Activated T-cell treated with anti-CD3 and anti-CD28 coated beads, Interleukin-2, amount 50 U/mL, for 72 hours (primary cell): ENCODE results near the gene USP28. TPM values are rescaled to one million over a fixed set of nuclear protein-coding genes. Genes with fewer than 3 reads are reported as not detected.
A peak's percentile ranks its signal among the peaks of the same experiment; 100 is the strongest.
"Not testable (repeated sequence)": the region's sequence is repeated elsewhere in the genome, so short reads cannot be mapped to it uniquely, and the experiment has no call there.

Experiments
- ATAC-seq, 2 donors: fragments of 150-1000 bp; cut with Tn5 transposase; replicated peaks in 1 of 2; 2 replicates each; pipeline ENCODE4 v1.10.0; 2021; ENCODE audit warnings: moderate library complexity in 2 of 2, mild to moderate bottlenecking in 1 of 2
- DNase-seq, 2 donors: peaks; one replicate each; pipeline ENCODE4 v3.0.0; 2021 to 2022; ENCODE audit warnings: mixed read lengths in 1 of 2
- H3K27ac Mint-ChIP-seq: one replicate; pipeline ENCODE4 v1.8.0; 2022; ENCODE audit warnings: mild to moderate bottlenecking, moderate library complexity, mixed read lengths
- H3K27me3 Mint-ChIP-seq: one replicate; pipeline ENCODE4 v1.8.0; 2022; ENCODE audit warnings: low read depth, mixed read lengths
- H3K36me3 Mint-ChIP-seq, 2 donors: one replicate each; pipeline ENCODE4 v1.8.0; 2022; ENCODE audit warnings: mixed read lengths in 2 of 2, mild to moderate bottlenecking in 1 of 2; ENCODE audit not compliant: insufficient read depth in 2 of 2
- H3K4me1 Mint-ChIP-seq: one replicate; pipeline ENCODE4 v1.8.0; 2022; ENCODE audit warnings: low read depth, mixed read lengths
- H3K4me3 Mint-ChIP-seq, 2 donors: one replicate each; pipeline ENCODE4 v1.8.0; 2022; ENCODE audit warnings: mild to moderate bottlenecking in 2 of 2, mixed read lengths in 2 of 2, moderate library complexity in 2 of 2
- H3K9me3 Mint-ChIP-seq, 2 donors: one replicate each; pipeline ENCODE4 v1.8.0; 2022; ENCODE audit warnings: mixed read lengths in 2 of 2
- total RNA-seq, 2 donors: library from RNA; stranded (reverse); gene quantifications; one replicate each; pipeline ENCODE4 v1.2.3, GENCODE V29; 2022

USP28 gene
- total RNA-seq, 2 donors from 2014 or later: 42.6 to 43.5 TPM

DNA sequence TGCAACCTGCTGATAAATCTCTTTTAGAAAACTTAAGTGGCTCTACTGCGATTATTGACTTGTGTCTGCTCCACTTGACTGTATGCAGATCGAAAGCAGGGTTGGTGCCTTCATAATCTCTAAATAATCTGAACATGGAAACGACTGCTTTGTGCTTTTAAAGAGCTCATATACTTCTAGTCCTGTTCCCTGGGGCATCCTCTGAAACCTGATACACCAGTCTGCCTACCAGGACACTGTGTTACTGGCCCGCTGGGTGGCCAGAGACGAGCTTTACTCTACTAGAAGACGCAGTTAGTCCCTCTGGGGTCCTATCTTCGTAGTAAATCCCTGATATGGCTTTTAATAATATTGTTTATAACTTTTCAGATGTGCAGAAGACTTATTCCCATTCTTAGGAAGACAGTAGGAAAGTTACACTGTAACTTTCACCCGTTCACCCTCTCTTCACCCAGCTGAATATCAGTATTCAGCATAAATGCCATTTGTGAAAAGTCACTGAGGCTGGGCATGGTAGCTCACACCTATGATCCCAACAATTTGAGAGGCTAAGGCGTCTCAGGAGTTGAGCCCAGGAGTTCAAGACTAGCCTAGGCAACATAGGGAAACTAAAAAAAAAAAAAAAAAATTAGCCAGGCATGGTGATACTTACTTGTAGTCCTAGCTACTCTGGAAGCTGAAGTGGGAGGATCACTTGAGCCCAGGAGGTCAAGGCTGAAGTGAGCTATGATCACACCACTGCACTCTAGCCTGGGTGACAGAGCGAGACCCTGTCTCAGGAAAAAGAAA, 20.2 kb upstream of the USP28 start:
- DNase-seq: no peak
- ATAC-seq: peak in 1 of 2 donors; percentile 11
- no peaks in the 10 kb centered on the region for H3K36me3 Mint-ChIP-seq
- H3K27me3 Mint-ChIP-seq: no peaks in the 10 kb centered on the region
- no peak overlapping the region for H3K27ac Mint-ChIP-seq
- H3K4me1 Mint-ChIP-seq: peaks cover 7% of the 10 kb centered on the region
- H3K9me3 Mint-ChIP-seq: no peaks in the 10 kb centered on the region
- H3K4me3 Mint-ChIP-seq: no peak overlapping the region

GRCh38 chr11:113894421-113894996, 19.1 kb upstream of the USP28 start:
- no peaks in the 10 kb centered on the region for H3K27me3 Mint-ChIP-seq
- no peak for ATAC-seq

DNA sequence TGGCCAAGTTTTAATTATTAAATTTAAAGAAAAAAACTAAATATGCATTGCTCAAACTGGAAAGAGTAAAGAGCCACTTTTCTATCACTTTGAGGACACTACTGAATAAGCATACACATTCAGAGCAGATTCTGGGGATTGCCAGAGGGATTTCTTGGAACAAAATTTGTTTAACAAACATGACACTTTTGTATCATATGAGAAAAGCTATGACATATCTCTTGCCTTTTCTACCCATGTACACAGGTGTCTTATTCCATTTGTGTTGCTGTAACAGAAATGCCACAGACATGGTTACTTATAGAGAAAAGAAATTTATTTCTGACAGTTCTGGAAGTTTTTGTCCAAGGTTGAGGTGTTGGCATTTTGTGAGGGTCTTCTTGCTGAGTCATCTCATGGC, 13.5 kb upstream of the USP28 start:
- Mint-ChIP-seq H3K36me3 (no peaks in the 10 kb centered on the region), H3K4me1 (no peaks in the 10 kb centered on the region), H3K4me3 (no peak overlapping the region), H3K27ac (no peak overlapping the region), H3K27me3 (no peaks in the 10 kb centered on the region), H3K9me3 (no peaks in the 10 kb centered on the region)
- no peak for ATAC-seq
- DNase-seq: no peak

More at GRCh38 chr11:113894421-113894996, 19.1 kb upstream of the USP28 start:
- H3K36me3 Mint-ChIP-seq: no peaks in the 10 kb centered on the region
- H3K9me3 Mint-ChIP-seq: no peaks in the 10 kb centered on the region
- H3K4me3 Mint-ChIP-seq: peak overlapping the region in 1 of 2 donors; percentile 43
- no peak for DNase-seq
- H3K4me1 Mint-ChIP-seq: peaks cover 7% of the 10 kb centered on the region
- no peak overlapping the region for H3K27ac Mint-ChIP-seq

GRCh38 chr11:113885897-113886296, 10.5 kb upstream of the USP28 start:
- Mint-ChIP-seq H3K4me3 (no peak overlapping the region), H3K27me3 (no peaks in the 10 kb centered on the region), H3K9me3 (no peaks in the 10 kb centered on the region), H3K4me1 (no peaks in the 10 kb centered on the region), H3K36me3 (no peaks in the 10 kb centered on the region), H3K27ac (no peak overlapping the region)
- ATAC-seq: no peak
- DNase-seq: no peak

- DNase-seq (no peak), ATAC-seq (no peak)
- Mint-ChIP-seq H3K4me3 (no peak overlapping the region), H3K27ac (no peak overlapping the region), H3K4me1 (no peaks in the 10 kb centered on the region), H3K27me3 (no peaks in the 10 kb centered on the region), H3K9me3 (no peaks in the 10 kb centered on the region), H3K36me3 (no peaks in the 10 kb centered on the region)
Measured at GRCh38 chr11:113884361-113884836, 9.0 kb upstream of the USP28 start.

DNA sequence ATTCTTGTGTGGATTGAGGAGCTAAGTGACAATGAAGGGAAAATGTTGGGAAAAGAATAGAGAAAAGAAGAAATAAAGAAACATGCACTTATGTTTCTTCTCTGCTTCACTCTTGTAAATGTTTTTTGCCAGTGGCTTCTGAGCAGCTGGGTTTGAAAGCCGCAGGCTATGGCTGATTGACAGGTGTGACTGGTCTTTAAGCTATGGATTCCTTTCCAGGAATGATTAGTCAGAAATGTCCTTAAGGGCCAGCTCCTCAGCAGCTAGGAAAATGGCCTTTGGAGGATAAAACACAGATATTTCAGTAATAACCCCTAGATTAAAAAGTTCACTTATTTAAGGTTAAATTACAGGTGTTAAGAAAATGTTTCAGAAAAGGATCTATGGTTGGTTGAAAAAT, 6.5 kb upstream of the USP28 start:
- no peak for ATAC-seq
- Mint-ChIP-seq H3K4me3 (no peak overlapping the region), H3K9me3 (peaks cover 0 to 1% of the 10 kb centered on the region in 2 donors), H3K4me1 (peaks cover 10% of the 10 kb centered on the region), H3K27ac (no peak overlapping the region), H3K36me3 (no peaks in the 10 kb centered on the region), H3K27me3 (no peaks in the 10 kb centered on the region)
- DNase-seq: no peak

DNA sequence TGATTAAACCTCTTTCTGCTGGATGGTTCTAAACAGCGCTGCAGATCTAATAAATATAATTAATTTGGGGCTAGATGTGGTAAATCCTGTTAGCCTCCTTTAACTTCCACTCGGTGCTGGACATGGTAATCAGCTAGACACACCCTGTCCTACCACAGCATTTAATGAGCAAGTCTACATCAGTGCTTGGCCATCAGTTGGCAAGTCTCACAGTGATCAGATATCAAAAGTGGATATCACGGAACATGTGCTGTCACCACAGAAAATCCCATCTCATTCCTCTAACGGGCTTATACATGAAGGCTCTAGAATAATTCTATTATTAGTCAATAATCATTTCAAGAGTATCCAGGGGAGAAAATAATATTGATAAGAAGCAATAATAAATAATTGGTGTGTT, 5.6 kb upstream of the USP28 start:
- peaks cover 0 to 1% of the 10 kb centered on the region in 2 donors for H3K9me3 Mint-ChIP-seq
- H3K4me1 Mint-ChIP-seq: peaks cover 19% of the 10 kb centered on the region
- H3K27me3 Mint-ChIP-seq: no peaks in the 10 kb centered on the region
- no peak overlapping the region for H3K27ac Mint-ChIP-seq
- no peak overlapping the region for H3K4me3 Mint-ChIP-seq
- H3K36me3 Mint-ChIP-seq: no peaks in the 10 kb centered on the region
- DNase-seq: no peak
- ATAC-seq: no peak

DNA sequence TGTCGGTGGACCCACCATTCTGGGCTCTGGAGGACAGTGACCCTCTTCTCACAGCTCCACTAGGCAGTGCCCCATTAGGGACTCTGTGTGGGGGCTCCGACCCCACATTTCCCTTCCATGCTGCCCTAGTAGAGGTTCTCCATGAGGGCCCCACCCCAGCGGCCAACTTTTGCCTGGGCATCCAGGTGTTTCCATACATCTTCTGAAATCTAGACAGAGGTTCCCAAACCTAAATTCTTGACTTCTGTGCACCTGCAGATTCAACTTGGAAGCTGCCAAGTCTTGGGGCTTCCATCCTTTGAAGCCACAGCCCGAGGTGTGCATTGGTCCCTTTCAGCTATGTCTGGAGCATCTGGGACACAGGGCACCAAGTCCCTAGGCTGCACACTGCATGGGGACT, 4.1 kb upstream of the USP28 start:
- H3K4me3 Mint-ChIP-seq, H3K27me3 Mint-ChIP-seq, H3K9me3 Mint-ChIP-seq, H3K36me3 Mint-ChIP-seq, H3K27ac Mint-ChIP-seq, DNase-seq, ATAC-seq: not testable (repeated sequence)
- H3K4me1 Mint-ChIP-seq: peaks cover 27% of the 10 kb centered on the region

DNA sequence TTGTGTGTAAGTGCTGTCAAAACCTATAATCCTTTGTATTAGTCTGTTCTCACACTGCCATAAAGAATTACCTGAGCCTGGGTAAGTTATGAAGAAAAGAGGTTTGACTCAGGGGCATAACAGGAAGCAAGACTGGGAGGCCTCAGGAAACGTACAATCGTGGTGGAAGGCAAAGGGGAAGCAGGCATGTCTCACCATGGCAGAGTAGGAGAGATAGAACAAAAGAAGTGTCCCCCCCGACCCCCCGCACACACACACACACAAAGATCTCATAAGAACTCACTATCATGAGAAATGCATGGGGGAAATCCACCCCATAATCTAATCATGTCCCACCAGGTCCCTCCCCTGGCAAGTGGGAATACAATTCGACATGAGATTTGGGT, 2.3 kb upstream of the USP28 start:
- DNase-seq (no peak), ATAC-seq (no peak)
- Mint-ChIP-seq H3K4me1 (peaks cover 44% of the 10 kb centered on the region), H3K27me3 (no peaks in the 10 kb centered on the region), H3K27ac (peak overlapping the region; percentile 81), H3K36me3 (peaks cover 1 to 8% of the 10 kb centered on the region in 2 donors), H3K9me3 (peaks cover 0 to 1% of the 10 kb centered on the region in 2 donors), H3K4me3 (no peak overlapping the region)

DNA sequence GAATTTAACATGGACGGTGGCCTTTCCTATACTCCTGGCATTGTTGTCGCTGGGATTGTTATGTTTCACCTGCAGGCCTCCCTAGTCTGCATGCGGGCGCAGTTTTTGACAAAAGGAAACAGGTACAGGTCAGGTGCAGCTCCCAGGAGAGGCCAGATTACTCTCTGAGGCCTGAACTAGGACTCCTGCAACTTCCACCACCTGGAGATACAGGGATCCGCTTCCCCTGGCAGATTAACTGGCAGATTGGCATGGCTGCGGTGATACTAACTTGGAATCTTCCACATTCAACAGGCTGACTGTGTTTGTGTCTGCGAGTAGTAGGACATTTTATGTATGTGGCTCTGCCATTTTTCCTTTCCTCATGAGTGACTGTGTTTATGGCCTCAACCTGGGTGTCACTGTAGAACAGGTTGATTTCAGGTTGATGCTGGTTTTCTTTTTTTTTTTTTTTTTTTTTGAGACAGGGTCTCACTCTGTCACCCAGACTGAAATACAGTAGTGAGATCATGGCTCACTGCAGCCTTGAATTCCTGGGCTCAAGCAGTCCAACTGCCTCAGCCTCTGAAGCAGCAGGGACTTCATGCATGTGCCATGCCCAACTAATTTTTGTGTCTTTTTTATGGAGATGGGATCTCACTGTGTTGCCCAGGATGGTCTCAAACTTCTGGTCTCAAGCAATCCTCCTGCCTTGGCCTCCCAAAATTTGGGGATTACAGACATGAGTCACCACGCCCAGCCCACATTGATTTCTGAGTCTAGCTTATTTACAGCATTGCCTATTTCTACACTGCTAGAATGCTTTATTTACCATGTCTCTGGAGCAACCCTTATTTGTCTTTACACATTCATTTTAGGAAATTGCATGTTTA, 1.7 kb upstream of the USP28 start:
- ATAC-seq (no peak), DNase-seq (no peak)
- H3K27me3 Mint-ChIP-seq: no peaks in the 10 kb centered on the region
- peak overlapping the region; percentile 97 for H3K27ac Mint-ChIP-seq
- peaks cover 48% of the 10 kb centered on the region for H3K4me1 Mint-ChIP-seq
- peak overlapping the region; percentile 95 to 97 for H3K4me3 Mint-ChIP-seq
- peaks cover 0 to 1% of the 10 kb centered on the region in 2 donors for H3K9me3 Mint-ChIP-seq
- H3K36me3 Mint-ChIP-seq: peaks cover 1 to 10% of the 10 kb centered on the region in 2 donors

DNA sequence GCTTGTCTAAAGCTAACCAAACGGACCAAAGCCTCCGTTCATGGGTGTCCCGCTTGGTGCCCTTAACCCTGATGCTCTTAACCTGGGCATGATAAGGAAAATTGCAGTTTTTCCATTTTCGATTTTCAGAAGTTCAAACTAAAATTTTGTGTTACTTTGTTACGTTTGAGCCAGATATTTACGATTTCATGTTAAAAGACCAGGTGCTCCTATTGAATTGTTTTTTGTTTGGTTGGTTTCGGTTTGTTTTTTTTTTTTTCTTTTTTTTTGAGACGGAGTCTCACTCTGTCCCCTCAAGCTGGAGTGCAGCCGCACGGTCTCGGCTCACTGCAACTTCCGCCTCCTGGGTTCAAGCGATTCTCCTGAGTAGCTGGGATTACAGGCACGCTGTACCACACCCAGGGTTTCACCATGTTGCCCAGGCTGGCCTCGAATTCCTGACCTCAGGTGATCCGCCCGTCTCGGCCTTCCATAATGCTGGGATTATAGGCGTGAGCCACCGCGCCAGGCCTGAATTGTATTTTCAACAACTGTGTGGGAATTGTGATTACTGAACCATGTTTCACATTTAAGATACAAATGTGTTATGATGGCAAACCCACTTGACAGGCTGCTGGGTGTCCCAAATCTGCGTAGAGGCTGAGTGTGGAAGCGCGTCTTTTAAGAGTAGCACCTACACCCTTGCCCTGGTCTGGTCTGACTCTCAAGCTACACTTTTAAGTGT, 864 bp upstream of the USP28 start:
- DNase-seq (no peak), ATAC-seq (peak; percentile 1 to 12)
- Mint-ChIP-seq H3K9me3 (peaks cover 0 to 1% of the 10 kb centered on the region in 2 donors), H3K27ac (peak overlapping the region; percentile 97), H3K4me3 (peak overlapping the region; percentile 95 to 97), H3K4me1 (peaks cover 54% of the 10 kb centered on the region), H3K27me3 (no peaks in the 10 kb centered on the region), H3K36me3 (peaks cover 1 to 10% of the 10 kb centered on the region in 2 donors)

DNA sequence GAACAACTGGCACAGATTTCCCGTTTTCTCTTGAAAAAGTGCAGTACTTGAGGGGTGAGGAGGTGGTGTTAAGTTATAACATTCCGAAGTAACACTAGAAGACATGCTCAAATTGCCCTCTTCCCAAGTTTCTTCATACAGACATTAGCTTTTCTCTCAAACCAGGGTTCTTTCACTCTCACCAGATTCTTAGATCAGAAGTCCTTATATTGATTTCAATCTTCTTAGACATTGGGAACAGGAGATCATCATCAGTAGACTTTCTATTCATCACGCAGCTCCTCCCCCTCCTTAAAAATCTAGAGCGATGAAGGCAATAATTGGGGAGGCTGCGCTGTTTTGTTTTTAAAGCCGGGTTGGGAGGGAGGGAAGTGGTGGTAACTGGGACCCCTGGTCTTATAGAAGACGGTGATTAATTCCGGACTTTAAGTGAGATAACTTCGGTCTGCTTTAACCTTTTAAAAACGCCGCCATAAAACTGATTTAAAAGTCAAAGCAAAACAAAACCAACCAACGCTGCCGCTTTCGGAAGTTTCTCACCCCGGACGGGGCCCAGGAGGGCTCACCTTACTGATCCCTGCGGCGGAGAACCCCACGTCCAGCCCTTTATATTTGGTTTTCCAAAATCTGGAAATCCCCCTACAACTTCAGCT, 665 bp downstream of the USP28 start:
- H3K4me1 Mint-ChIP-seq: peaks cover 60% of the 10 kb centered on the region
- ATAC-seq (peak in 1 of 2 donors; percentile 30), DNase-seq (no peak)
- peaks cover 0 to 1% of the 10 kb centered on the region in 2 donors for H3K9me3 Mint-ChIP-seq
- peak overlapping the region; percentile 95 for H3K27ac Mint-ChIP-seq
- no peaks in the 10 kb centered on the region for H3K27me3 Mint-ChIP-seq
- peak overlapping the region; percentile 91 to 98 for H3K4me3 Mint-ChIP-seq
- H3K36me3 Mint-ChIP-seq: peaks cover 1 to 10% of the 10 kb centered on the region in 2 donors
